Fibroblast of upper back skin (primary cell): Measurements from ENCODE around the gene BRD7.

Experiments
- DNase-seq: peaks from one replicate; pipeline ENCODE4 v3.0.0-alpha.2; 2013

BRD7 gene

DNA sequence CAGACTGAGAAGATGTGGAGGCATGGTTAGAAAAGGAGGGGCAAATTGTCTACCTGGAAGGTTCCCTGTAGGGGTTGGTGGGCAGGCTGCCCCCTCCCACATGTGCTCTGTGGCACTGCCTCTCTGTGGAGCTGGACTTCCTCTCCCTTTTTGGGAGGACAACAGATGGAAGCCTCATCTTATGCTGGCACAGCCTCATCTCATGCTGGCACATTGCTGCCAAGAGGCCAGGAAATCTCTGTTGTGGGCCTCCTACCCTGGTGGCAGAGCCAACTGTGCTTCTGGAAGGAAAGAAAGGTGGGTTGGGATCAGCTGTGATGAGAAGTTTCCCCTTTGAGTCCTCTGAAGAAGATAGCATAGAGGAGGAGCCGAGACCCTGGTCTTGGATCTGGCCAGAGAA is 19.7 kb upstream of the BRD7 start:
- DNase-seq = no peak

GRCh38 chr16:50386774-50387173 is 18.0 kb upstream of the BRD7 start:
- no peak for DNase-seq

- DNase-seq = no peak
Measured at GRCh38 chr16:50386139-50386538, 17.4 kb upstream of the BRD7 start.

- no peak for DNase-seq
Measured at GRCh38 chr16:50384500-50385135, 15.8 kb upstream of the BRD7 start.

GRCh38 chr16:50381679-50382440 is 13.1 kb upstream of the BRD7 start:
- no peak for DNase-seq

DNA sequence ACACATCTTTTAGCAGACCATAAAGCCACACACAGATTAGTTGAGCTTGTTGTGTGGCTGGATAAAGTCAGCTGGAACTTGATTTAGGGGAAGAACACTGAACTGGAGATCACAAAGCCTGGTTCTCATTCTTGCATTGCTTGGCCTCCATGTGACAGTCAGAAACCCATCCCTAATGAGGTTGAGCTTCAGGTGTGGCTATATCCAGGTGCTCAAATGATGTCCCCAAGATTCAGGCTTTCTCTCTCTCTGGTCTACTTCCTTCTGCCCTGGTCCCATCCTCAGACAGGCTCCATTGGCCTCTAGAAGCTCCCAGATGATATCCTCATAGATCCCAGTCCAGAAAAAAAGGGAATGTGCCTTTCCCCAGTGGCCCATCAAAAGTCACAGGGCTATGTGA is 9.6 kb upstream of the BRD7 start:
- DNase-seq = no peak

DNA sequence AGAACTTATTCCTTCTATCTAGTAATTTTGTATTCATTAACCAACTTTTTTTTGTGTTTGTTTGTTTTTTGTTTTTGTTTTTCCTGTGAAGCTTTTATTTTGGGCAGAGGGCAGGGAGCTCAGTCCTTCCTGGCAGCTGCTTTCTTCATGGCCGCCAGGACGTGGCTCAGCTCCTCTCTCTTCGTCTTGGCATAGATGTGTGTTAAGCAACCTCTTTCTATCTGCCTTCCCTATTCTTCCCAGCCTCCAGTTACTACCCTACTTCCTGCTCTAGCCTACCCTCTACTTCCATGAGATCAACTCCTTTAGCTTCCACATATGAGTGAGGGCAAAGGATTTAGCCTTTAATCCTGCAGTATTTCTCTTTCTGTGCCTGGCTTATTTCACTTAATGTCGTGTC is 8.2 kb upstream of the BRD7 start:
- DNase-seq = no peak

- no peak for DNase-seq
Measured at GRCh38 chr16:50373780-50374179, 5.0 kb upstream of the BRD7 start.

DNA sequence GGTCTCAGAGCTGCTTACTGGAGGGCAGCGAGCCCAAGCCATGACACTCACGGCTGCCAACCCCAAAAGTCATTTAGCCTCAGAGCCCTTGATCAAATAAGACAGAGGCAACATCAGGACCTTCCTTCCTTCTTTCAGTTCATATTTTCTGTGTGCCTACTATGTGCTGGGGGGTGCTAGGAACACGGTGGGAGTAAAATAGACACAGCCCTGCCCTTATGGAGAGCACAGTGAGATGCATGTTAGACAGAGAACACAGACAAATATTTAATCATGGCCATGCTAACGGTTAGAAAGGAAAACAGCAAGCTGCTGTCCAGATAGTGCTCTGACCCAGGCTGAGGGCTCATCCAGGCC is 4.5 kb upstream of the BRD7 start:
- DNase-seq = no peak

DNA sequence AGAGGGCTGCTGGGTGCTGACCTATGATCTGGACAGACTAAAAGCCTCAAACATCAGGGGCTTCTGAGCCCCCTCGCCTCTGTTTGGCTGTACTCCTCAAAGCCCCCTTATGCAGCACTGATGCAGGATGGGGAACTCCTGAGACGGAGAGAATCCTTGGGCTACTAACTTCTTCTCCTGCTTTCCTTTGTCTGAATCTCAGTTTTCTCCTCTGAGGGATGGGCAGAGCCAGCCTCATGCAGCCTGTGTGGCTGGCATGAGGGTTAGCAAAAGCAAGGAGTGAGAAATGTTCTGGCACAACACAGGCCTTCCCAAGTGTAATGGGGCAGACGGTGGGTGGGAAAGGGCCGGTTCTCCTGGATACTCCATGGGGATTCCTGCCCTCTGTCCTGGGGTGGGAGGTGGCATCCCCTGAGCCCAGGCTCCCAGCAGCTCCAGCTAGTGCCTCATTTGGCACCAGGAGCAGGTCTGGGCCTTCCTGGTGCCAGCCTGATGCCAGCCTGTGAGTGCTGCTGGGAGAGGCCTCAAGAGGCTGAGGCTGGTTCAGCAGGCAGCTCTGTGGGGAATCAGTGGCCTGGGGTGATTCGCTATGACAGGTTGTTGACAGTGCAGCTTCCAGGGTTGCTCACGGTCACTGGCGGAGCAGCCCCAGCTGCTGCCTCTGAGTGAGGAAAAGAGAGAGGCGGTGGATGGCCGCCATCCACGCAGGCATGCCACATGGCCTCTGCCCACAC is 4.0 kb upstream of the BRD7 start:
- peak; percentile 18 for DNase-seq

GRCh38 chr16:50371936-50372595 is 3.3 kb upstream of the BRD7 start:
- DNase-seq = peak; percentile 37

DNA sequence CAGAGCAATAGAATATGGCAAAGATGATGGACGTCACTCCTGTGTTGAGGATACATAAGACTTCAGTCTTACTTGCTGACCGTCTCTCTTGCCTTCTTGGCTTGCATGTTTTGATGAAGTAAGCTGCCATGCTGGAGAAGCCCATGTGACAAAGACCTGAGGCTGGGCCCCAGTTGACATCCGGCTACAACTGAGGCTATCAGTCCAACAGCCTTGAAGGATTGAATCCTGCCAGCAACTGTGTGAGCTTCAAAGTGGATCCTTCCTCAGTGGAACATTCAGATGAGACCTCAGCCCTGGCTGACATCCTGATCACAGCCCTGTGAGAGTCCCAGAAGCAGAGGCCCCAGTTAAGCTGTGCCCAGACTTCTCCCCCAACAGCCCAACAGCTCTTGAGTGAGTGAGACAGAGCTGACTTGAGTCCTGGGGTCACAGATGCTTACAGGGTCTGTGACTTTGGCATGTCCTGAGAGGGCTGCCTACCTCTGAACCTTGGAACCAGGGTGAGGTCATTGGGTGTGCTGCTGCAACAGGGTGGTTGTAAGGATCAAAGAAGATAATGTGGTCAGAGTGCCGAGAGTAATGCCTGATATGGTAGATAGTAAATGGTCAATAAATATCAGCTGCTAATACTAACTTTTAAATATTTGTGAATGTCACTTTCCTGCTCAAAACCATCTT is 2.4 kb upstream of the BRD7 start:
- no peak for DNase-seq

GRCh38 chr16:50369133-50369804 is 481 bp upstream of the BRD7 start:
- DNase-seq = no peak

GRCh38 chr16:50367777-50368409 is 895 bp downstream of the BRD7 start:
- DNase-seq = no peak

DNA sequence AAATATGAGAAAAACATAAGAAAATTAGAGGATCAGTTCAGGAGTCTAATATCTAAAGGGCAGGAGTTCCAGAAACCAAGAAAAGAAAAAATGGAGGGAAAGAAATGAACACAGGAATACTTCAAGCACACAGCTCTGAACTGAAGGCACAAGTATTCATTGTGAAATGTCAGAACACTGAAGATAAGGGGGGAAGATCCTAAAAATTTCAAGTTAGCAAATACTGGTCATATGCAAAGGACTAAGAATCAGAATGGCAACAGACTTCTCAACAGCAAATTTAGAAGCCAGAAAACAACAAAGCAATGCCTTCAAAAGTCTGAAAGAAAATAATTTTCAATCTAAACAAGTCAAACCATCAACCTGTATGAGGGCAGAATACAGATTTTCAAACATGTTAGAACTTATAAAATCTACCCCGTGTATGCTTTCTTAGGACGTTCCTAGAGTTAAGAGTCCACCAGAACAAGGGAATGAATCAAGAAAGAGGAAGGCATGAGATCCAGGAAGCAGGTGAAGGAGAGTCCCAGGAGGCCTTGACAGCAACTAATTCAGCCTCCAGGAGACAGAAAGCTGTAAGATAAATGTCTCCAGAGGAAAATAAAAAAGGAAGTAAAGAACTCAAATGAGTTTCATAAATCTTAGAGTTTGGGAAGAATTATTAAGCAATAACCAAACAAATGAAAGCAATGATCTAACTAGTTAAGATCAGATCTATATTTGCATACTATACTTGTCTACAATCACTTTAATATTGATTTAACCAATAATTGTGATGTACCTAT is 2.8 kb downstream of the BRD7 start:
- DNase-seq = no peak

DNA sequence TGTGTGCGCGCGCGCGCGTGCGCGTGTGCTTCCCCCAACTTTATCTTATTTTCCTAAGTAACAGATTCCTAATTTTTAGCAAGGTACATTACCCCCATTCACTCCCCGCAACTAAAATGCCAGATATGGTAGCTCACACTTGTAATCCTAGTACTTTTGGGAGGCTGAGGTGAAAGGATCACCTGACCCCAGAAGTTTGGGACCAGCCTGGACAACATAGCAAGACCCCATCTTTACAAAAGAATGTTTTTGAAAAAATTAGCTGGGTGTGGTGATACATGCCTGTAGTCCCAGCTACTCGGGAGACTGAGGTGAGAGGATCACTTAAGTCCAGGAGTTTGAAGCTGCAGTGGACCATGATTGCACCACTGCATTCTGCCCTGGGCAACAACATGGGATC is 5.1 kb downstream of the BRD7 start:
- DNase-seq = no peak

- no peak for DNase-seq
Measured at GRCh38 chr16:50360779-50361178, 8.0 kb downstream of the BRD7 start.

DNA sequence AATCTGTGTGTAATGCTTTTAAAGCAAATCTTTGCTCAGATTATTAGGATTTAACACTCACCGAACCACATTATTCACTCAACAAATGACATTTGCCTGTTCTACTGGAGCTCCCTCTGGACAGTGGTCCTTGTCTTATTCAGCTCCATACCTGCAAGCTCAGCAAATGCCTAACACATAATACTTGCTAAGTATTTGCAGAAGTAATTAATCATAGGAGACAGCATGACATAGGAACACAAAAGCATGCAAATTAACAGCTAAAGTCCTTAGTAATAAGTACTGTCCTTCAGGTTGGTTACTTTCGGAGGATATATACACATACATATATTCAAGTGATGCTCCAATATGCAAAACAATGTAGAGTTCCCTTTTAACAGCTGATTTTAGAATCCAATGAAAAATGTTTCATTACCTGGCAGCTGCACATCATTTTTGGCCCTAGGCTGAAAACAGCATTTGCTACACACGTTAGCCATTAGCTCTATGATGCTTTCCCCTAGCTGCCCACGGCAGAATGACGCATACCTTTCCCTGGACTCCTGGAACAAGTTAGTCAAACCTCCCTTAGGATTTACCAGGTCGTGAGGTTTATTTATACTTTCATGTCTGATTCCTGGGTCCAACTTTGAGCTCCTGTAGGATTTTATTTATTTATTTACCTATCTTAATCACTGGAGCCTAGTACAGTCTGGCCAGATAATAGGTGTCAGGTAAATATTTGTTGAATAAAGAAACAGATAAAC is 8.6 kb downstream of the BRD7 start:
- DNase-seq = peak; percentile 63

DNA sequence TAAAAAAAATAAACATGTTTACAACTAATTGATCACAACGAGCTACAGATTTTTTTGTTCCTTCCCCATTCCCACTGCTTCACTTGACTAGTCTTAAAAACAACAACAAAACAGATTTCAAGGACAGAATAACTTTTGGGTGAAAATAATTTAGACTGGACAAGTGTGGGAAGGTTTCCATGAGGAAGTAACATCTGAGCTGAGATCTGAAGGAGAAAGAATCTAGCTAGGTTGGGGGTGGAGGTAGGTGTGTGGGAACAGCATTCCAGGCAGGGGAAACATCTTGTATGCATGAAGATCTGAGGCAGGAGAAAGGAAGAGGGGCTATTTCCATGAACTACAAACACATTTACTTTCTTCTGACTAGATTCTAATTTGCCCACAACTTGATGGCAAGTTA is 9.2 kb downstream of the BRD7 start:
- no peak for DNase-seq
